ENCODE results near the gene SHTN1.

SHTN1 gene

DNA sequence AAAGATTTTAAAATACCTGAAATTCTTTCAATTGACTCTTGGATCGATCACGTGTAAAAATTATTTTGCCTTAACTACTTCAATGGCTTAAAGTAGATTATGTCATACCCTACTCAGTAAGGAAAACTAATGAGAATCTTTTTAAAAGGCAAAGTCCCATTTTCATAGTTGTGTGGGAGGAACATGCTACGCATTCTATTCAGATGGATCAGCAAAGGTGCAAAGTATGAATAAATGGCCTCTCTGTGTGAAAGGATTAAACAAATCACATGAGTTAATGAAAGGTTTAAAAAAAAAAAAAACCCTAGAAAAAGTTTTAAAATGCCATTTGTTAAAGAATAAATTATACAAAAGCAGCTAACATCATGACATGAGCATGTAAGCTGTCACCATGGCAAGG lies 78.6 kb downstream of the SHTN1 start:
- H3K4me3 ChIP-seq (replicated peaks; ENCODE audit: insufficient read depth, low read length): no peak overlapping the region
- TF ChIP-seq, protein P1, sequence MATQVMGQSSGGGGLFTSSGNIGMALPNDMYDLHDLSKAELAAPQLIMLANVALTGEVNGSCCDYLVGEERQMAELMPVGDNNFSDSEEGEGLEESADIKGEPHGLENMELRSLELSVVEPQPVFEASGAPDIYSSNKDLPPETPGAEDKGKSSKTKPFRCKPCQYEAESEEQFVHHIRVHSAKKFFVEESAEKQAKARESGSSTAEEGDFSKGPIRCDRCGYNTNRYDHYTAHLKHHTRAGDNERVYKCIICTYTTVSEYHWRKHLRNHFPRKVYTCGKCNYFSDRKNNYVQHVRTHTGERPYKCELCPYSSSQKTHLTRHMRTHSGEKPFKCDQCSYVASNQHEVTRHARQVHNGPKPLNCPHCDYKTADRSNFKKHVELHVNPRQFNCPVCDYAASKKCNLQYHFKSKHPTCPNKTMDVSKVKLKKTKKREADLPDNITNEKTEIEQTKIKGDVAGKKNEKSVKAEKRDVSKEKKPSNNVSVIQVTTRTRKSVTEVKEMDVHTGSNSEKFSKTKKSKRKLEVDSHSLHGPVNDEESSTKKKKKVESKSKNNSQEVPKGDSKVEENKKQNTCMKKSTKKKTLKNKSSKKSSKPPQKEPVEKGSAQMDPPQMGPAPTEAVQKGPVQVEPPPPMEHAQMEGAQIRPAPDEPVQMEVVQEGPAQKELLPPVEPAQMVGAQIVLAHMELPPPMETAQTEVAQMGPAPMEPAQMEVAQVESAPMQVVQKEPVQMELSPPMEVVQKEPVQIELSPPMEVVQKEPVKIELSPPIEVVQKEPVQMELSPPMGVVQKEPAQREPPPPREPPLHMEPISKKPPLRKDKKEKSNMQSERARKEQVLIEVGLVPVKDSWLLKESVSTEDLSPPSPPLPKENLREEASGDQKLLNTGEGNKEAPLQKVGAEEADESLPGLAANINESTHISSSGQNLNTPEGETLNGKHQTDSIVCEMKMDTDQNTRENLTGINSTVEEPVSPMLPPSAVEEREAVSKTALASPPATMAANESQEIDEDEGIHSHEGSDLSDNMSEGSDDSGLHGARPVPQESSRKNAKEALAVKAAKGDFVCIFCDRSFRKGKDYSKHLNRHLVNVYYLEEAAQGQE (IDR thresholded peaks at IDR 0.05; ENCODE audit: insufficient replicate concordance, low read depth): no peak
- TF ChIP-seq POLR2AphosphoS5 (IDR thresholded peaks at IDR 0.05; ENCODE audit: low read depth) (no peak), GABPA (IDR thresholded peaks at IDR 0.05; ENCODE audit: low read depth) (no peak), SPI1 (IDR thresholded peaks at IDR 0.05; ENCODE audit: borderline replicate concordance, low read depth) (no peak)
- TF ChIP-seq, protein P2, sequence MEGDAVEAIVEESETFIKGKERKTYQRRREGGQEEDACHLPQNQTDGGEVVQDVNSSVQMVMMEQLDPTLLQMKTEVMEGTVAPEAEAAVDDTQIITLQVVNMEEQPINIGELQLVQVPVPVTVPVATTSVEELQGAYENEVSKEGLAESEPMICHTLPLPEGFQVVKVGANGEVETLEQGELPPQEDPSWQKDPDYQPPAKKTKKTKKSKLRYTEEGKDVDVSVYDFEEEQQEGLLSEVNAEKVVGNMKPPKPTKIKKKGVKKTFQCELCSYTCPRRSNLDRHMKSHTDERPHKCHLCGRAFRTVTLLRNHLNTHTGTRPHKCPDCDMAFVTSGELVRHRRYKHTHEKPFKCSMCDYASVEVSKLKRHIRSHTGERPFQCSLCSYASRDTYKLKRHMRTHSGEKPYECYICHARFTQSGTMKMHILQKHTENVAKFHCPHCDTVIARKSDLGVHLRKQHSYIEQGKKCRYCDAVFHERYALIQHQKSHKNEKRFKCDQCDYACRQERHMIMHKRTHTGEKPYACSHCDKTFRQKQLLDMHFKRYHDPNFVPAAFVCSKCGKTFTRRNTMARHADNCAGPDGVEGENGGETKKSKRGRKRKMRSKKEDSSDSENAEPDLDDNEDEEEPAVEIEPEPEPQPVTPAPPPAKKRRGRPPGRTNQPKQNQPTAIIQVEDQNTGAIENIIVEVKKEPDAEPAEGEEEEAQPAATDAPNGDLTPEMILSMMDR (IDR thresholded peaks at IDR 0.05; ENCODE audit: insufficient read depth, low read length): no peak
- no peak overlapping the region for H3K27ac ChIP-seq (replicated peaks)
- no peak for DNase-seq (ENCODE audit: low read depth in 1 of 2, low spot score in 1 of 2)
- H3K27me3 ChIP-seq (ENCODE audit: insufficient read depth, poor library complexity, severe bottlenecking): no peaks in the 10 kb centered on the region

DNA sequence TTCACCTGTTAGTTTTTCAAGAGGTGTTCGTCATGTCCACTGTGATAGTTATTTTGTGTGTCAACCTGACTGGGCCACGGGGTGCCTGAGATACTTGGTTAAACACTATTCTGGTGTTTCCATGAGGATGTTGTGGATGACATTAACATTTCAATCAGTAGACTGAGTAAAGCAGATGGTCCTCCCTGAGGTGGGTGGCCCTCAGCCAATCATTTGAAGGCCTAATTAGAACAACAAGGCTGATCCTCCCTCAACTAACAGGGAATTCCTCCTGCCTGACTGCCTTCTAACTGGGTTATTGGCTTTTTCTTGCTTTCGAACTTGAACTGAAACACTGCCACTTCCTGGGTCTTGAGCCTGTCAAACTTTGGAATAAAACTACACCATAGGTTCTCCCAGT lies 79.9 kb downstream of the SHTN1 start:
- Histone ChIP-seq H3K27me3 (ENCODE audit: insufficient read depth, poor library complexity, severe bottlenecking) (no peaks in the 10 kb centered on the region), H3K4me3 (replicated peaks; ENCODE audit: insufficient read depth, low read length) (no peak overlapping the region), H3K27ac (replicated peaks) (no peak overlapping the region)
- no peak for TF ChIP-seq GABPA (IDR thresholded peaks at IDR 0.05; ENCODE audit: low read depth)
- TF ChIP-seq, protein P1 (IDR thresholded peaks at IDR 0.05; ENCODE audit: insufficient replicate concordance, low read depth): no peak
- no peak for TF ChIP-seq POLR2AphosphoS5 (IDR thresholded peaks at IDR 0.05; ENCODE audit: low read depth)
- no peak for TF ChIP-seq SPI1 (IDR thresholded peaks at IDR 0.05; ENCODE audit: borderline replicate concordance, low read depth)
- TF ChIP-seq, protein P2 (IDR thresholded peaks at IDR 0.05; ENCODE audit: insufficient read depth, low read length): no peak
- no peak for DNase-seq (ENCODE audit: low read depth in 1 of 2, low spot score in 1 of 2)

DNA sequence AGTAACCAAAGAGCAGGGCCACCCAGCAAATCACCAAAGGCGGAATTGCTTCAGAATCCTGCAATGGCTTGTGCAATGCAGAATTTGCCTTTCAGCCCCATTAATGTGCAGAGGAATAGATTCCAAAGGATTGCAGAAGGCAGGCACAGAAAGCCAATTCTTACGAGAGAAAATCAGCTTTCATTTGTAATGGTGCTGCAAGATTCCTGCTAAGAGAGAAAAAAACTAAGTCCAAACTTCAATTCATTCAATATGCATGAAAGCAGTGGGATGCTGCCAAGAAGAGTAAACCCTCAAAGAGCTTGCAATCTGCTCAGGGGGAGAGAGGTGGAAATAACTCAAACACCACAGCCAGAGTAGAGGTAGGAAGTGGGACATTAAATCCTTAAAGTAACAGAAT lies 85.3 kb downstream of the SHTN1 start:
- DNase-seq (ENCODE audit: low read depth in 1 of 2, low spot score in 1 of 2): no peak
- Histone ChIP-seq H3K27me3 (ENCODE audit: insufficient read depth, poor library complexity, severe bottlenecking) (no peaks in the 10 kb centered on the region), H3K4me3 (replicated peaks; ENCODE audit: insufficient read depth, low read length) (no peak overlapping the region), H3K27ac (replicated peaks) (no peak overlapping the region)
- TF ChIP-seq POLR2AphosphoS5 (IDR thresholded peaks at IDR 0.05; ENCODE audit: low read depth) (no peak), SPI1 (IDR thresholded peaks at IDR 0.05; ENCODE audit: borderline replicate concordance, low read depth) (no peak), GABPA (IDR thresholded peaks at IDR 0.05; ENCODE audit: low read depth) (no peak)
- TF ChIP-seq, protein P1 (IDR thresholded peaks at IDR 0.05; ENCODE audit: insufficient replicate concordance, low read depth): no peak
- TF ChIP-seq, protein P2 (IDR thresholded peaks at IDR 0.05; ENCODE audit: insufficient read depth, low read length): no peak
